Neural cell (in vitro differentiated cells): ENCODE results near the gene SV2B. TPM values are rescaled to one million over a fixed set of nuclear protein-coding genes. Genes with fewer than 3 reads are reported as not detected.

Experiments
- H2AFZ ChIP-seq: fragments of 200-600, 300-800 bp; sonication (generic), shearing (Covaris generic); 2 replicates; pipeline ENCODE4 v1.6.0; 2014; ENCODE audit warnings: low read depth, mild to moderate bottlenecking, antibody characterized with exemption, low read length, moderate library complexity
- H3F3A ChIP-seq: fragments of 200-600 bp; shearing (Covaris generic); 2 replicates; pipeline ENCODE4 v1.6.1; 2016; ENCODE audit warnings: mild to moderate bottlenecking, moderate library complexity, mixed read lengths, antibody characterized with exemption, low read length; ENCODE audit not compliant: insufficient read depth, poor library complexity, severe bottlenecking
- H3K27ac ChIP-seq: fragments of 200-600, 300-800 bp; sonication (generic), shearing (Covaris generic); 2 replicates; pipeline ENCODE4 v1.5.1; 2014; ENCODE audit warnings: mild to moderate bottlenecking, low read length, moderate library complexity
- H3K27me3 ChIP-seq: fragments of 300-800, 200-600 bp; sonication (generic), shearing (Covaris generic); 2 replicates; pipeline ENCODE4 v1.6.0; 2014; ENCODE audit warnings: mild to moderate bottlenecking, low read depth, low read length, moderate library complexity; ENCODE audit not compliant: insufficient read depth
- H3K36me3 ChIP-seq: fragments of 300-800, 200-600 bp; sonication (generic), shearing (Covaris generic); 2 replicates; pipeline ENCODE4 v1.5.1; 2014; ENCODE audit warnings: mild to moderate bottlenecking, antibody characterized with exemption, low read length, moderate library complexity; ENCODE audit not compliant: insufficient read depth
- H3K4me2 ChIP-seq: fragments of 300-800, 200-600 bp; sonication (generic), shearing (Covaris generic); 2 replicates; pipeline ENCODE4 v1.6.0; 2014; ENCODE audit warnings: mild to moderate bottlenecking, low read length
- H3K4me3 ChIP-seq: fragments of 300-800, 200-600 bp; sonication (generic), shearing (Covaris generic); 2 replicates; pipeline ENCODE4 v1.5.1; 2014; ENCODE audit warnings: mild to moderate bottlenecking, low read length, moderate library complexity
- H3K79me2 ChIP-seq: fragments of 200-600 bp; shearing (Covaris generic); replicated peaks from 2 replicates; pipeline ENCODE4 v1.6.0; 2014; ENCODE audit warnings: mild to moderate bottlenecking, low read length, moderate library complexity; ENCODE audit not compliant: insufficient read depth
- H3K9ac ChIP-seq: fragments of 300-800, 200-600 bp; sonication (generic), shearing (Covaris generic); 2 replicates; pipeline ENCODE4 v1.6.1; 2016; ENCODE audit warnings: mild to moderate bottlenecking, low read length, mixed read lengths
- H3K9me2 ChIP-seq: fragments of 200-600 bp; shearing (Covaris generic); 2 replicates; pipeline ENCODE4 v1.6.1; 2016; ENCODE audit warnings: mild to moderate bottlenecking, low read length, mixed read lengths; ENCODE audit not compliant: insufficient read depth
- H3K9me3 ChIP-seq: fragments of 200-600, 300-800 bp; sonication (generic), shearing (Covaris generic); 2 replicates; pipeline ENCODE4 v1.6.1; 2016; ENCODE audit warnings: mild to moderate bottlenecking, mixed run types, low read length, moderate library complexity, mixed read lengths
- H4K20me1 ChIP-seq: fragments of 200-600 bp; shearing (Covaris generic); 2 replicates; pipeline ENCODE4 v1.6.1; 2016; ENCODE audit warnings: mild to moderate bottlenecking, mixed run types; ENCODE audit not compliant: insufficient read depth
- CTCF ChIP-seq: fragments of 450-650 bp; IDR thresholded peaks from 2 replicates; pipeline ENCODE4 v1.5.1; 2014; ENCODE audit warnings: antibody characterized with exemption, mild to moderate bottlenecking, moderate library complexity; ENCODE audit not compliant: poor library complexity, severe bottlenecking
- EP300 ChIP-seq: fragments of 450-650 bp; conservative IDR thresholded peaks from 2 replicates; pipeline ENCODE4 v1.6.1; 2014; ENCODE audit warnings: antibody characterized with exemption, mild to moderate bottlenecking, moderate library complexity; ENCODE audit not compliant: poor library complexity, severe bottlenecking
- EZH2 ChIP-seq: fragments of 200-600, 300-800 bp; shearing (Covaris generic), sonication (generic); IDR thresholded peaks from 2 replicates; pipeline ENCODE4 v1.6.1; 2014; ENCODE audit warnings: antibody characterized with exemption, low read length, borderline replicate concordance, mild to moderate bottlenecking; ENCODE audit not compliant: insufficient read depth, poor library complexity, severe bottlenecking
- MXI1 ChIP-seq: fragments of 450-650 bp; conservative IDR thresholded peaks from 2 replicates; pipeline ENCODE4 v1.6.1; 2014; ENCODE audit warnings: antibody characterized with exemption, mild to moderate bottlenecking; ENCODE audit not compliant: poor library complexity, severe bottlenecking
- POLR2AphosphoS5 ChIP-seq: IDR thresholded peaks from 2 replicates; pipeline ENCODE4 v1.6.1; 2012
- RAD21 ChIP-seq: fragments of 450-650 bp; conservative IDR thresholded peaks from 2 replicates; pipeline ENCODE4 v1.6.1; 2014; ENCODE audit warnings: antibody characterized with exemption, mild to moderate bottlenecking, moderate library complexity
- REST ChIP-seq: IDR thresholded peaks from 2 replicates; pipeline ENCODE4 v1.6.1; 2012; ENCODE audit warnings: borderline replicate concordance
- SMC3 ChIP-seq: fragments of 450-650 bp; conservative IDR thresholded peaks from 2 replicates; pipeline ENCODE4 v1.6.1; 2014; ENCODE audit warnings: antibody characterized with exemption, mild to moderate bottlenecking, moderate library complexity; ENCODE audit not compliant: poor library complexity
- TAF1 ChIP-seq: IDR thresholded peaks from 2 replicates; pipeline ENCODE4 v1.6.1; 2012; ENCODE audit warnings: low read depth
- polyA plus RNA-seq: library from polyadenylated mRNA; depleted of rRNA; stranded (reverse); fragments of >200 nt; gene quantifications from 2 replicates; pipeline ENCODE4 v1.2.3, GENCODE V29; 2014

The SV2B gene
- polyA plus RNA-seq, 1 donor from 2014 or later: 0.38 TPM

- Histone ChIP-seq H3K9me2 (no peaks in the 10 kb centered on the region), H3K9ac (no peak overlapping the region), H3K9me3 (no peaks in the 10 kb centered on the region), H3K36me3 (no peaks in the 10 kb centered on the region), H3F3A (no peaks in the 10 kb centered on the region), H2AFZ (no peak overlapping the region), H3K4me3 (no peak overlapping the region), H3K27me3 (no peaks in the 10 kb centered on the region), H3K4me2 (no peak overlapping the region), H3K27ac (no peak overlapping the region), H3K79me2 (no peaks in the 10 kb centered on the region), H4K20me1 (no peaks in the 10 kb centered on the region)
- TF ChIP-seq SMC3 (no peak), RAD21 (peak; percentile 29), POLR2AphosphoS5 (no peak), REST (no peak), CTCF (peak; percentile 60), EP300 (no peak)
Measured at GRCh38 chr15:91142106-91142744, 42.2 kb downstream of the SV2B start.

DNA sequence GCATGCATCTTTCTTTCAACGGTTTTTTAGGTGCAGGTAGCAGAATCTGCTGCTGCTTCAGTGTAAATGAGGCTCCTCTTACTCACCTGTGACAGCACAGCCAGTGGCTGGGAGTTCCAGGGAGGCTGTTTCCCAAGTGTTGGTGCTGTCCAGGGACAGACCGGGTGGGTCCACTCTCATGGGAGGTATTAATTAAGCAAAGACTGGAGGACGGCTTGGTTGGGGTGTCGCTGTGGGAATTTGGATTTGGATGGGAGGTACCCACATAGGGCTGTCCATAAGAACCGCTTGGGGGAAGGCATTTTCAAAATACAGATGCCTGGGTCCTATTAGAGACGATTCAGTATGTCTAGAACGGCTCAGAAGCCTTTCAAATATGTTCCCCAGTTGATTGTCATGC, 42.9 kb downstream of the SV2B start:
- TF ChIP-seq MXI1: no peak
- no peak for TF ChIP-seq POLR2AphosphoS5
- TF ChIP-seq EP300: no peak
- TF ChIP-seq EZH2: no peak
- no peak for TF ChIP-seq REST
- no peak for TF ChIP-seq RAD21
- TF ChIP-seq SMC3: no peak
- TF ChIP-seq CTCF: no peak
- TF ChIP-seq TAF1: no peak
- Histone ChIP-seq H3K9me2 (no peaks in the 10 kb centered on the region), H4K20me1 (no peaks in the 10 kb centered on the region), H3K36me3 (no peaks in the 10 kb centered on the region), H3K27ac (no peak overlapping the region), H3K79me2 (no peaks in the 10 kb centered on the region), H3K27me3 (no peaks in the 10 kb centered on the region), H3K4me2 (no peak overlapping the region), H3K4me3 (no peak overlapping the region), H3K9me3 (no peaks in the 10 kb centered on the region), H2AFZ (no peak overlapping the region), H3F3A (no peaks in the 10 kb centered on the region), H3K9ac (no peak overlapping the region)
